Activated naive CD8-positive, alpha-beta T cell treated with anti-CD3 and anti-CD28 coated beads for 36 hours (primary cell): ENCODE results near the gene POU3F2. TPM values are rescaled to one million over a fixed set of nuclear protein-coding genes. Genes with fewer than 3 reads are reported as not detected.

Experiments used
- DNase-seq: peaks from one replicate; pipeline ENCODE4 v3.0.0; 2021
- H3K27ac Mint-ChIP-seq: one replicate; pipeline ENCODE4 v1.8.0; 2022; ENCODE audit warnings: mild to moderate bottlenecking, moderate library complexity, mixed read lengths
- H3K27me3 Mint-ChIP-seq: one replicate; pipeline ENCODE4 v1.8.0; 2022; ENCODE audit warnings: mild to moderate bottlenecking, mixed read lengths
- H3K36me3 Mint-ChIP-seq: one replicate; pipeline ENCODE4 v1.8.0; 2021; ENCODE audit warnings: mild to moderate bottlenecking, mixed read lengths
- H3K4me1 Mint-ChIP-seq: one replicate; pipeline ENCODE4 v1.8.0; 2021; ENCODE audit warnings: mixed read lengths
- H3K4me3 Mint-ChIP-seq: one replicate; pipeline ENCODE4 v1.8.0; 2022; ENCODE audit warnings: mild to moderate bottlenecking, moderate library complexity, mixed read lengths
- H3K9me3 Mint-ChIP-seq: one replicate; pipeline ENCODE4 v1.8.0; 2022; ENCODE audit warnings: mixed read lengths
- total RNA-seq, 2 experiments: library from RNA; stranded (reverse); gene quantifications; one replicate each; pipeline ENCODE4 v1.2.3, GENCODE V29; 2021

Gene POU3F2
- total RNA-seq, 2 experiments from 2014 or later: not detected

DNA sequence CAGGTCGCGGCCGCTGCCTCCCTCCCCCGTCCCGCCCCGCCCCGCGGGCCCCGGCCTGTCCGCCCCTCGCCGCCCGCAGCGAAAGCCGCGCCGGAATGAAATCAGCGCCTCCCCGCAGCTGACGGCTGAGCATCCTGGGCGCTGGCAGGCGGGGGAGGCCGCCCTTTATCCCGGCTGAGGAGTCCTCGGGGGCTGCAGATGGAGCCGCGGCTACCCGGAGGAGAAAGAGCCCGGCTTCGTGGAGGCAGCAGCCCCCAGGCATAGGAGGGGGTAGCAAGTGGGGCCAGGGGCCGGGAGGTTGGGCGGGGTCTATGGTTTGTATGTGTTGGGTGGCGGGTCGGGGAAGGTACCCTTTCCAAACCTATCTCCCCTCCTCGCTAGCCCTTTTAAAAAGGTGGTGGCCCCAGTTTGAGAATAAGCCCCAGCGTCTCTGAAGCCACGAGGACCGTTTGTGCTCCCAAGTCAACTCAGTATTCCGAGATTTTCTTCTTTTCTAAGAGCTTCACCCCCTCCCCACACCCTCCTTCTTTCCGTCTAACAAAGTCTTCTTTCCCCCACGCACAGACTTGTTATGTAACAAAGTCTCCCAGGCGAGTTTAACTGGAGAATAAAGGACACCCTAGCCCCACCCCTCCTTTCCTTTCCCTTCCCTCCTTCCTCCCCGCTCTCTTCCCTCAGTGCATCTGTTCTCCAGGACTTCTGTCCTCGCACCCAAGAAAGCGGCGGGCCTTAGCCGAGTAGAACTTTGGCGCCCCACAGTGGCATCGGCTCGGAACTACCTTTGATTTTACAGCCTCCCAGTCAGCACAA, 11.0 kb downstream of the POU3F2 start:
- peak overlapping the region; percentile 29 for H3K4me3 Mint-ChIP-seq
- H3K9me3 Mint-ChIP-seq: no peaks in the 10 kb centered on the region

GRCh38 chr6:98846021-98846380, 11.6 kb downstream of the POU3F2 start:
- no peak overlapping the region for H3K27ac Mint-ChIP-seq
- DNase-seq: no peak
- H3K27me3 Mint-ChIP-seq: peaks cover 82% of the 10 kb centered on the region
- H3K9me3 Mint-ChIP-seq: no peaks in the 10 kb centered on the region
- H3K4me3 Mint-ChIP-seq: no peak overlapping the region
- peaks cover 22% of the 10 kb centered on the region for H3K4me1 Mint-ChIP-seq
- H3K36me3 Mint-ChIP-seq: no peaks in the 10 kb centered on the region

More for the DNA sequence above, 11.0 kb downstream of the POU3F2 start:
- H3K36me3 Mint-ChIP-seq: no peaks in the 10 kb centered on the region
- H3K27me3 Mint-ChIP-seq: peaks cover 88% of the 10 kb centered on the region
- no peak overlapping the region for H3K27ac Mint-ChIP-seq
- H3K4me1 Mint-ChIP-seq: peaks cover 22% of the 10 kb centered on the region
- DNase-seq: peak; percentile 67

GRCh38 chr6:98847416-98847778, 13.0 kb downstream of the POU3F2 start:
- Mint-ChIP-seq H3K4me3 (no peak overlapping the region), H3K27ac (no peak overlapping the region), H3K36me3 (no peaks in the 10 kb centered on the region), H3K27me3 (peaks cover 71% of the 10 kb centered on the region), H3K9me3 (no peaks in the 10 kb centered on the region), H3K4me1 (peaks cover 22% of the 10 kb centered on the region)
- no peak for DNase-seq

- H3K4me1 Mint-ChIP-seq: peaks cover 22% of the 10 kb centered on the region
- no peak for DNase-seq
- H3K27me3 Mint-ChIP-seq: peaks cover 65% of the 10 kb centered on the region
- H3K27ac Mint-ChIP-seq: no peak overlapping the region
- H3K4me3 Mint-ChIP-seq: no peak overlapping the region
- H3K9me3 Mint-ChIP-seq: no peaks in the 10 kb centered on the region
- H3K36me3 Mint-ChIP-seq: no peaks in the 10 kb centered on the region
Measured at GRCh38 chr6:98847779-98848538, 13.6 kb downstream of the POU3F2 start.

GRCh38 chr6:98848539-98849242, 14.3 kb downstream of the POU3F2 start:
- Mint-ChIP-seq H3K4me1 (peaks cover 20% of the 10 kb centered on the region), H3K27ac (no peak overlapping the region), H3K9me3 (no peaks in the 10 kb centered on the region), H3K36me3 (no peaks in the 10 kb centered on the region), H3K4me3 (no peak overlapping the region), H3K27me3 (peaks cover 58% of the 10 kb centered on the region)
- no peak for DNase-seq

- peaks cover 10% of the 10 kb centered on the region for H3K36me3 Mint-ChIP-seq
- no peak overlapping the region for H3K4me3 Mint-ChIP-seq
- no peak overlapping the region for H3K27ac Mint-ChIP-seq
- DNase-seq: no peak
- no peaks in the 10 kb centered on the region for H3K9me3 Mint-ChIP-seq
- no peaks in the 10 kb centered on the region for H3K27me3 Mint-ChIP-seq
- H3K4me1 Mint-ChIP-seq: no peaks in the 10 kb centered on the region
Measured at GRCh38 chr6:98864497-98864896, 30.1 kb downstream of the POU3F2 start.

DNA sequence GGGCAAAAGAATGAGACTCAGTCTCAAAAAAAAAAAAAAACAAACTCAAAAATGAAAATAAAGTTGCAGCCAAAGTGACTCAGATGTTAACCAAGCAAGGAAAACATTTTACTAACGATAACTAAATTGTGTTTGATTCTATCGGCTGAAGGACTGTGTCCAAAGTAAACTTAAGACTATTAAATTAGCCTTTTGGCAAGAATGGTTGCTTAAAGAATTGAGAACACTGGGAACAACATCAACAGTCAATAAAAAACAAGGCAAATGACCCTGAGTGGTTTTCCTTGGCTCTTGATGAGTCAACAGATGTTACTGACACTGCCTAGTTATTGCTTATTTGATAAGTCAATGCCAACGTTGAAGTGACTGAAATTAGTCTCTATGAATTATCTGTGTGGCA, 36.7 kb downstream of the POU3F2 start:
- H3K27ac Mint-ChIP-seq: no peak overlapping the region
- no peaks in the 10 kb centered on the region for H3K9me3 Mint-ChIP-seq
- H3K4me1 Mint-ChIP-seq: no peaks in the 10 kb centered on the region
- peaks cover 37% of the 10 kb centered on the region for H3K36me3 Mint-ChIP-seq
- no peak for DNase-seq
- H3K4me3 Mint-ChIP-seq: no peak overlapping the region
- H3K27me3 Mint-ChIP-seq: no peaks in the 10 kb centered on the region

GRCh38 chr6:98871821-98872220, 37.4 kb downstream of the POU3F2 start:
- Mint-ChIP-seq H3K27me3 (no peaks in the 10 kb centered on the region), H3K9me3 (no peaks in the 10 kb centered on the region), H3K4me3 (no peak overlapping the region), H3K4me1 (no peaks in the 10 kb centered on the region), H3K36me3 (peaks cover 37% of the 10 kb centered on the region), H3K27ac (no peak overlapping the region)
- no peak for DNase-seq

GRCh38 chr6:98875375-98875774, 41.0 kb downstream of the POU3F2 start:
- no peak overlapping the region for H3K27ac Mint-ChIP-seq
- H3K4me1 Mint-ChIP-seq: peaks cover 3% of the 10 kb centered on the region
- DNase-seq: no peak
- peaks cover 34% of the 10 kb centered on the region for H3K36me3 Mint-ChIP-seq
- H3K4me3 Mint-ChIP-seq: no peak overlapping the region
- H3K9me3 Mint-ChIP-seq: no peaks in the 10 kb centered on the region
- no peaks in the 10 kb centered on the region for H3K27me3 Mint-ChIP-seq

DNA sequence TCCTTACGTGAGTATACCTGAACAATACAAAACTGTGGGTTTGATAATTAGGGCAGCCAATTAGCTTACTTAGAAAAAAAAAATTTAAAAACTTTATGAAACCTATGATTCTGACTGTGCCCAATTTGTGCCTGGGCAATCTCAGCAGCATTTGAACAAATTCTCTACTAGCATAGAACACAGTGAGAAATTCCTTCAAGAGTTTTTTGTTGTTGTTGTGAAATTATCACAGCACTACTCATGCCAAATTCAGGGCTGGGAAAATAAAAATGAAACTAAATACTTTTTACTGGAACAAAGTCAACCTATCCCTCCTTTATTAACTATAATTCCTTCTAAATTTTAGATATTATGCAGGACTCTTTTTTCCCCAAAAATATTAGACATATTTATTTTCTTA, 42.9 kb downstream of the POU3F2 start:
- DNase-seq: no peak
- Mint-ChIP-seq H3K27me3 (no peaks in the 10 kb centered on the region), H3K4me3 (no peak overlapping the region), H3K36me3 (peaks cover 29% of the 10 kb centered on the region), H3K9me3 (no peaks in the 10 kb centered on the region), H3K27ac (no peak overlapping the region), H3K4me1 (peaks cover 9% of the 10 kb centered on the region)

GRCh38 chr6:98880486-98880885, 46.1 kb downstream of the POU3F2 start:
- no peak for DNase-seq
- no peaks in the 10 kb centered on the region for H3K27me3 Mint-ChIP-seq
- H3K27ac Mint-ChIP-seq: peak overlapping the region; percentile 2
- H3K4me3 Mint-ChIP-seq: no peak overlapping the region
- H3K36me3 Mint-ChIP-seq: peaks cover 20% of the 10 kb centered on the region
- peaks cover 9% of the 10 kb centered on the region for H3K4me1 Mint-ChIP-seq
- H3K9me3 Mint-ChIP-seq: no peaks in the 10 kb centered on the region

GRCh38 chr6:98885330-98885729, 51.0 kb downstream of the POU3F2 start:
- Mint-ChIP-seq H3K9me3 (no peaks in the 10 kb centered on the region), H3K27me3 (no peaks in the 10 kb centered on the region), H3K4me3 (no peak overlapping the region), H3K4me1 (peaks cover 6% of the 10 kb centered on the region), H3K27ac (no peak overlapping the region), H3K36me3 (peaks cover 17% of the 10 kb centered on the region)
- DNase-seq: no peak

GRCh38 chr6:98887650-98888049, 53.3 kb downstream of the POU3F2 start:
- DNase-seq: no peak
- Mint-ChIP-seq H3K9me3 (no peaks in the 10 kb centered on the region), H3K4me1 (no peaks in the 10 kb centered on the region), H3K36me3 (peaks cover 18% of the 10 kb centered on the region), H3K27ac (no peak overlapping the region), H3K4me3 (no peak overlapping the region), H3K27me3 (no peaks in the 10 kb centered on the region)
